GM23248 (cell line): ENCODE measurements around the gene MTCH2. TPM values are rescaled to one million over a fixed set of nuclear protein-coding genes. Genes with fewer than 3 reads are reported as not detected.
A peak's percentile ranks its signal among the peaks of the same experiment; 100 is the strongest.

Source experiments
- DNase-seq: peaks from one replicate; pipeline ENCODE4 v3.0.0-alpha.2; 2015
- H2AFZ ChIP-seq: fragments of 200-600 bp; sonication (generic); 2 replicates; pipeline ENCODE4 v1.6.1; 2016; ENCODE audit warnings: antibody characterized with exemption
- H3F3A ChIP-seq: fragments of 200-600 bp; sonication (generic); 2 replicates; pipeline ENCODE4 v1.6.1; 2016; ENCODE audit warnings: mild to moderate bottlenecking, antibody characterized with exemption, mixed run types; ENCODE audit not compliant: insufficient read depth
- H3K27ac ChIP-seq: fragments of 200-600 bp; sonication (generic); 2 replicates; pipeline ENCODE4 v1.5.1; 2016; ENCODE audit warnings: mild to moderate bottlenecking
- H3K27me3 ChIP-seq: fragments of 200-600 bp; sonication (generic); replicated peaks from 2 replicates; pipeline ENCODE4 v1.6.1; 2016; ENCODE audit warnings: mild to moderate bottlenecking; ENCODE audit not compliant: insufficient read depth
- H3K36me3 ChIP-seq: fragments of 200-600 bp; sonication (generic); 2 replicates; pipeline ENCODE4 v1.6.1; 2016; ENCODE audit warnings: low read depth, mild to moderate bottlenecking
- H3K4me1 ChIP-seq: fragments of 200-600 bp; sonication (generic); 2 replicates; pipeline ENCODE4 v1.6.1; 2016; ENCODE audit warnings: mild to moderate bottlenecking; ENCODE audit not compliant: insufficient read depth
- H3K4me2 ChIP-seq: fragments of 200-600 bp; sonication (generic); one replicate; pipeline ENCODE4 v1.6.1; 2016; ENCODE audit warnings: mild to moderate bottlenecking; ENCODE audit not compliant: unreplicated experiment
- H3K4me3 ChIP-seq: fragments of 200-600 bp; sonication (generic); 2 replicates; pipeline ENCODE4 v1.5.1; 2016; ENCODE audit warnings: mild to moderate bottlenecking
- H3K79me2 ChIP-seq: fragments of 200-600 bp; sonication (generic); 2 replicates; pipeline ENCODE4 v1.6.1; 2016; ENCODE audit warnings: mild to moderate bottlenecking; ENCODE audit not compliant: insufficient read depth
- H3K9ac ChIP-seq: fragments of 200-600 bp; sonication (generic); 2 replicates; pipeline ENCODE4 v1.6.1; 2016; ENCODE audit warnings: mild to moderate bottlenecking
- H3K9me2 ChIP-seq: fragments of 200-600 bp; sonication (generic); 2 replicates; pipeline ENCODE4 v1.6.1; 2016; ENCODE audit warnings: mixed run types, mild to moderate bottlenecking, moderate library complexity; ENCODE audit not compliant: insufficient read depth
- H3K9me3 ChIP-seq: fragments of 200-600 bp; sonication (generic); one replicate; pipeline ENCODE4 v1.6.1; 2017; ENCODE audit warnings: low read depth
- H4K20me1 ChIP-seq: fragments of 200-600 bp; sonication (generic); 2 replicates; pipeline ENCODE4 v1.6.0; 2016; ENCODE audit not compliant: insufficient read depth
- EZH2 ChIP-seq: fragments of 200-600 bp; sonication (generic); IDR thresholded peaks from 2 replicates; pipeline ENCODE4 v1.6.1; 2018; ENCODE audit warnings: antibody characterized with exemption, mild to moderate bottlenecking; ENCODE audit not compliant: insufficient read depth, poor library complexity, severe bottlenecking
- EZH2phosphoT487 ChIP-seq: fragments of 200-600 bp; sonication (generic); IDR thresholded peaks from 2 replicates; pipeline ENCODE4 v1.6.1; 2018; ENCODE audit warnings: antibody characterized with exemption, moderate library complexity, mild to moderate bottlenecking, low read depth; ENCODE audit not compliant: insufficient read depth
- WGBS, 2 experiments: methylation state at CpG; one replicate each; pipeline ENCODE4 v1.1.6; 2015 to 2017; ENCODE audit warnings: low lambda C conversion rate in 2 of 2, low coverage in 1 of 2; ENCODE audit errors: missing lambda C conversion rate in 2 of 2; 5-methylcytosine and 5-hydroxymethylcytosine counted together
- in situ Hi-C: fragments of 300-500 bp; cut with MboI; formaldehyde crosslinking; loops from 2 replicates; pipeline ENCODE4 v1.15.0; 2020
- polyA plus RNA-seq: library from polyadenylated mRNA; unstranded; fragments of >200 nt; fragmentation: Nextera tagmentation; extraction: Ambion mirVana; gene quantifications from 2 replicates; pipeline ENCODE4 v1.2.1, GENCODE V29; 2016
- total RNA-seq: library from RNA; depleted of rRNA; stranded (reverse); fragments of >200 nt; shearing (Covaris generic); gene quantifications from 2 replicates; pipeline ENCODE4 v1.2.3, GENCODE V29; 2014

MTCH2 gene
- total and polyA plus RNA-seq, 2 experiments from 2014 or later = 84.2 to 169 TPM

- H3K27ac ChIP-seq = no peak overlapping the region
- H3K27me3 ChIP-seq = peaks cover 35% of the 10 kb centered on the region
- no peaks in the 10 kb centered on the region for H3F3A ChIP-seq
- H2AFZ ChIP-seq = no peak overlapping the region
- no peak for TF ChIP-seq EZH2
- TF ChIP-seq EZH2phosphoT487 = no peak
- no peak overlapping the region for H3K9ac ChIP-seq
- H4K20me1 ChIP-seq = no peaks in the 10 kb centered on the region
- WGBS, 2 experiments = 66 to 67% methylated on average over 7 of the region's 7 CpGs
- no peaks in the 10 kb centered on the region for H3K9me3 ChIP-seq
- H3K36me3 ChIP-seq = no peaks in the 10 kb centered on the region
- no peak overlapping the region for H3K4me2 ChIP-seq
- H3K79me2 ChIP-seq = no peaks in the 10 kb centered on the region
- H3K4me1 ChIP-seq = 0 out of 2 replicates have a peak, but pooled peaks cover 3% of the 10 kb centered on the region
- no peak overlapping the region for H3K4me3 ChIP-seq
- DNase-seq = no peak
- in situ Hi-C loops = no loop called here
- no peaks in the 10 kb centered on the region for H3K9me2 ChIP-seq
Measured at GRCh38 chr11:47595029-47595428, 47.3 kb downstream of the MTCH2 start.

- Histone ChIP-seq H3K4me1 (0 out of 2 replicates have a peak, but pooled peaks cover 3% of the 10 kb centered on the region), H3K9me2 (no peaks in the 10 kb centered on the region), H3K4me3 (peak within 1 kb of the TSS; percentile 55), H2AFZ (peak within 1 kb of the TSS; percentile 48), H3K4me2 (peak within 1 kb of the TSS; percentile 57), H3K9me3 (no peaks in the 10 kb centered on the region), H3K27ac (no peak within 1 kb of the TSS), H3K9ac (no peak within 1 kb of the TSS), H4K20me1 (no peaks in the 10 kb centered on the region), H3K27me3 (peaks cover 35% of the 10 kb centered on the region), H3F3A (no peaks in the 10 kb centered on the region), H3K36me3 (no peaks in the 10 kb centered on the region), H3K79me2 (no peaks in the 10 kb centered on the region)
- WGBS, 2 experiments = 9 to 13% methylated on average over 27 to 48 of the region's 48 CpGs
- in situ Hi-C loops = no loop called here
- TF ChIP-seq EZH2phosphoT487 (0 out of 2 replicates have a peak, but pooled peaks have one; percentile 16), EZH2 (peak; percentile 69)
- no peak for DNase-seq
Measured at GRCh38 chr11:47593934-47594855, 48.2 kb downstream of the MTCH2 start, which contains the start of gene C1QTNF4. Gene C1QTNF4 (minus strand): TSS chr11:47594411. CDS start chr11:47590810, 3,601 bp downstream.

GRCh38 chr11:47593492-47593933, 48.8 kb downstream of the MTCH2 start:
- H3K27me3 ChIP-seq = peaks cover 35% of the 10 kb centered on the region
- peak overlapping the region; percentile 57 for H3K4me2 ChIP-seq
- no peaks in the 10 kb centered on the region for H3K9me3 ChIP-seq
- no peak for DNase-seq
- 0 out of 2 replicates have a peak, but pooled peaks cover 3% of the 10 kb centered on the region for H3K4me1 ChIP-seq
- no peaks in the 10 kb centered on the region for H4K20me1 ChIP-seq
- no peak for TF ChIP-seq EZH2
- peak; percentile 16; the same call in 1 of the 2 replicates for TF ChIP-seq EZH2phosphoT487
- no peaks in the 10 kb centered on the region for H3K9me2 ChIP-seq
- 30 to 33% methylated on average over 5 to 6 of the region's 6 CpGs for WGBS, 2 experiments
- no peak overlapping the region for H3K27ac ChIP-seq
- no peaks in the 10 kb centered on the region for H3K79me2 ChIP-seq
- in situ Hi-C loops = no loop called here
- no peaks in the 10 kb centered on the region for H3F3A ChIP-seq
- H3K9ac ChIP-seq = no peak overlapping the region
- peak overlapping the region; percentile 48 for H2AFZ ChIP-seq
- H3K4me3 ChIP-seq = peak overlapping the region; percentile 55; the same call in 1 of the 2 replicates
- no peaks in the 10 kb centered on the region for H3K36me3 ChIP-seq

GRCh38 chr11:47592970-47593369, 49.4 kb downstream of the MTCH2 start:
- no peaks in the 10 kb centered on the region for H3F3A ChIP-seq
- no peak overlapping the region for H3K4me2 ChIP-seq
- 50 to 58% methylated on average over 2 of the region's 2 CpGs for WGBS, 2 experiments
- 0 out of 2 replicates have a peak, but pooled peaks cover 3% of the 10 kb centered on the region for H3K4me1 ChIP-seq
- DNase-seq = no peak
- no peaks in the 10 kb centered on the region for H3K79me2 ChIP-seq
- no peak overlapping the region for H2AFZ ChIP-seq
- H3K9me2 ChIP-seq = no peaks in the 10 kb centered on the region
- in situ Hi-C loops = no loop called here
- no peaks in the 10 kb centered on the region for H3K36me3 ChIP-seq
- no peak overlapping the region for H3K27ac ChIP-seq
- H3K27me3 ChIP-seq = peaks cover 35% of the 10 kb centered on the region
- no peaks in the 10 kb centered on the region for H4K20me1 ChIP-seq
- no peaks in the 10 kb centered on the region for H3K9me3 ChIP-seq
- no peak overlapping the region for H3K9ac ChIP-seq
- no peak overlapping the region for H3K4me3 ChIP-seq
- no peak for TF ChIP-seq EZH2
- no peak for TF ChIP-seq EZH2phosphoT487
